Prostate gland (tissue), 2 donors: Measurements from ENCODE around the gene HCN3. TPM values are rescaled to one million over a fixed set of nuclear protein-coding genes. Genes with fewer than 3 reads are reported as not detected.
A peak's percentile ranks its signal among the peaks of the same experiment; 100 is the strongest.
"Not testable (repeated sequence)": the region's sequence is repeated elsewhere in the genome, so short reads cannot be mapped to it uniquely, and the experiment has no call there.

Experiments used
- DNase-seq: peaks from one replicate; pipeline ENCODE4 v3.0.0-alpha.2; 2019; ENCODE audit warnings: low spot score
- H3K27ac ChIP-seq, 2 donors: fragments of 200-600 bp; sonication (generic); 2 replicates each; pipeline ENCODE4 v1.5.1; 2017 to 2019
- H3K27me3 ChIP-seq: fragments of 200-600 bp; sonication (generic); replicated peaks from 2 replicates; pipeline ENCODE4 v1.5.1; 2019; ENCODE audit not compliant: insufficient read depth
- H3K36me3 ChIP-seq, 2 donors: fragments of 200-600 bp; sonication (generic); 1 replicate in 1 of 2; 2 replicates in 1 of 2; pipeline versions ENCODE4 v1.5.1 to v1.8.1; 2017 to 2019
- H3K4me1 ChIP-seq: fragments of 200-600 bp; sonication (generic); replicated peaks from 2 replicates; pipeline ENCODE4 v1.5.1; 2019
- H3K4me3 ChIP-seq, 2 donors: fragments of 200-600 bp; sonication (generic); 2 replicates each; pipeline ENCODE4 v1.5.1; 2017 to 2019
- H3K9me3 ChIP-seq: fragments of 200-600 bp; sonication (generic); 2 replicates; pipeline ENCODE4 v1.5.1; 2017
- CTCF ChIP-seq, 4 experiments: fragments of 200-600 bp in 2 of 4; fragments of 450-650 bp in 2 of 4; sonication (generic) in 2 of 4; IDR thresholded peaks; 1 replicate in 3 of 4; 2 replicates in 1 of 4; pipeline ENCODE4 v1.5.1; 2016 to 2019; ENCODE audit warnings: antibody characterized with exemption in 4 of 4, mild to moderate bottlenecking in 2 of 4, moderate library complexity in 2 of 4
- POLR2A ChIP-seq: fragments of 450-650 bp; IDR thresholded peaks from one replicate; pipeline ENCODE4 v1.6.1; 2016; ENCODE audit warnings: antibody characterized with exemption, mild to moderate bottlenecking
- POLR2AphosphoS5 ChIP-seq: sonication (generic); formaldehyde crosslinking; IDR thresholded peaks from one replicate; pipeline ENCODE4 v1.6.1; 2017; ENCODE audit warnings: antibody characterized with exemption
- WGBS: methylation state at CpG from one replicate; pipeline ENCODE4 v1.1.5; 2018; 5-methylcytosine and 5-hydroxymethylcytosine counted together
- intact Hi-C: fragments of 100-400 bp; cut with DNase I; formaldehyde crosslinking; loops from one replicate; pipeline ENCODE4 v1.14.2; 2022
- total RNA-seq, 2 donors: library from RNA; depleted of rRNA; stranded (reverse); fragments of >200 nt; gene quantifications; one replicate each; pipeline ENCODE4 v1.1.0, GENCODE V29; 2016

Gene HCN3
- 1 to 10 TPM; 1.9 to 2.6 TPM for total RNA-seq

GRCh38 chr1:155277070-155277901 is at the start of gene HCN3:
TSS of gene HCN3 (plus strand) at chr1:155277463. CDS start at chr1:155277591, 128 bp downstream.
- Histone ChIP-seq H3K36me3 (no peaks in the 10 kb centered on the region), H3K4me3 (peak within 1 kb of the TSS; percentile 56 to 64), H3K27me3 (no peaks in the 10 kb centered on the region), H3K27ac (peak within 1 kb of the TSS; percentile 76 to 83), H3K9me3 (no peaks in the 10 kb centered on the region), H3K4me1 (peaks cover 4% of the 10 kb centered on the region)
- WGBS = under 1% methylated on average over 40 of the region's 68 CpGs
- TF ChIP-seq POLR2A (no peak), POLR2AphosphoS5 (peak; percentile 87), CTCF (IDR thresholded peaks at IDR 0.05) (peak; percentile 74 to 85 (median 78))
- intact Hi-C loops = loop anchor here (5.0 to 10.0 kb wide), 3 partner anchors 228 to 315 kb away; partner anchors contain the start of gene ASH1L
- DNase-seq = peak; percentile 97

- DNase-seq = no peak
- Histone ChIP-seq H3K9me3 (no peaks in the 10 kb centered on the region), H3K4me1 (no peaks in the 10 kb centered on the region), H3K27ac (peak overlapping the region; percentile 72 to 74), H3K27me3 (no peaks in the 10 kb centered on the region), H3K4me3 (peak overlapping the region; percentile 18 to 58), H3K36me3 (no peaks in the 10 kb centered on the region)
- TF ChIP-seq CTCF (IDR thresholded peaks at IDR 0.05) (no peak), POLR2A (no peak), POLR2AphosphoS5 (no peak)
- WGBS = 44% methylated on average over 9 of the region's 9 CpGs
- intact Hi-C loops = no loop called here
Observed at GRCh38 chr1:155228096-155228427, 49.2 kb upstream of the HCN3 start.

GRCh38 chr1:155231302-155231701 is 46.0 kb upstream of the HCN3 start:
- H3K4me1 ChIP-seq, H3K27me3 ChIP-seq, H3K36me3 ChIP-seq, DNase-seq, H3K4me3 ChIP-seq, H3K9me3 ChIP-seq, intact Hi-C loops, H3K27ac ChIP-seq: not testable (repeated sequence)
- 62% methylated on average over 3 of the region's 3 CpGs for WGBS

GRCh38 chr1:155232001-155232978 is 45.0 kb upstream of the HCN3 start:
- H3K4me3 ChIP-seq, H3K36me3 ChIP-seq, intact Hi-C loops, H3K4me1 ChIP-seq, H3K27me3 ChIP-seq, DNase-seq, H3K27ac ChIP-seq, H3K9me3 ChIP-seq: not testable (repeated sequence)
- WGBS = 51% methylated on average over 13 of the region's 13 CpGs

- intact Hi-C loops, H3K9me3 ChIP-seq, H3K27ac ChIP-seq, H3K36me3 ChIP-seq, H3K4me3 ChIP-seq, H3K27me3 ChIP-seq, DNase-seq, H3K4me1 ChIP-seq: not testable (repeated sequence)
- 100% methylated on average over 1 of the region's 5 CpGs for WGBS
Observed at GRCh38 chr1:155233502-155233901, 43.8 kb upstream of the HCN3 start.

GRCh38 chr1:155235375-155235774 is 41.9 kb upstream of the HCN3 start:
- H3K4me1 ChIP-seq, H3K27ac ChIP-seq, H3K36me3 ChIP-seq, DNase-seq, intact Hi-C loops, H3K27me3 ChIP-seq, H3K9me3 ChIP-seq, H3K4me3 ChIP-seq: not testable (repeated sequence)
- WGBS = 90% methylated on average over 5 of the region's 9 CpGs
